NCI-H2107 treated with DMSO at 0.1 percent for 48 hours (cell line): ENCODE results near the gene GJB6.
"Not testable (repeated sequence)": the region's sequence is repeated elsewhere in the genome, so short reads cannot be mapped to it uniquely, and the experiment has no call there.

ENCODE experiments used
- DNase-seq: peaks from one replicate; lab custom pipeline; 2025; ENCODE audit not compliant: unreplicated experiment; lab: John Stamatoyannopoulos, UW

The GJB6 gene

GRCh38 chr13:20231839-20232555 is at the start of gene GJB6:
Gene GJB6 (minus strand): TSS chr13:20232319. CDS start chr13:20223480, 8,839 bp downstream.
- DNase-seq, result no peak

GRCh38 chr13:20276901-20277300 is 44.8 kb upstream of the GJB6 start:
- DNase-seq, result not testable (repeated sequence)

- no peak for DNase-seq
Observed at GRCh38 chr13:20274466-20274865, 42.3 kb upstream of the GJB6 start.

GRCh38 chr13:20272588-20273171 is 40.6 kb upstream of the GJB6 start:
- no peak for DNase-seq

GRCh38 chr13:20272104-20272503 is 40.0 kb upstream of the GJB6 start:
- no peak for DNase-seq

GRCh38 chr13:20271441-20271840 is 39.3 kb upstream of the GJB6 start:
- DNase-seq, result no peak

- no peak for DNase-seq
Observed at GRCh38 chr13:20270163-20270865, 38.2 kb upstream of the GJB6 start.

- no peak for DNase-seq
Observed at GRCh38 chr13:20264271-20265018, 32.3 kb upstream of the GJB6 start.

- no peak for DNase-seq
Observed at GRCh38 chr13:20263393-20264044, 31.4 kb upstream of the GJB6 start.

- no peak for DNase-seq
Observed at GRCh38 chr13:20258963-20259288, 26.8 kb upstream of the GJB6 start.

- DNase-seq, result peak; percentile 1
Observed at GRCh38 chr13:20258208-20258962, 26.3 kb upstream of the GJB6 start.

GRCh38 chr13:20254076-20254475 is 22.0 kb upstream of the GJB6 start:
- DNase-seq, result no peak

- no peak for DNase-seq
Observed at GRCh38 chr13:20249913-20250312, 17.8 kb upstream of the GJB6 start.

GRCh38 chr13:20247963-20248362 is 15.8 kb upstream of the GJB6 start:
- DNase-seq, result no peak

- DNase-seq, result no peak
Observed at GRCh38 chr13:20247403-20247802, 15.3 kb upstream of the GJB6 start.

GRCh38 chr13:20241593-20241992 is 9.5 kb upstream of the GJB6 start:
- no peak for DNase-seq

- DNase-seq, result no peak
Observed at GRCh38 chr13:20239748-20240147, 7.6 kb upstream of the GJB6 start.

GRCh38 chr13:20232556-20233277 is 598 bp upstream of the GJB6 start:
- DNase-seq, result no peak

GRCh38 chr13:20230913-20231838 is 943 bp downstream of the GJB6 start:
- DNase-seq, result no peak
